SK-N-SH treated with all-trans-retinoic acid at 6 μM for 48 hours (cell line): ENCODE measurements around the gene AGTR2.

Experiments used
- ARNTL ChIP-seq: fragments of 450-650 bp; formaldehyde crosslinking; IDR thresholded peaks from 2 replicates; pipeline ENCODE4 v1.5.0; 2020; ENCODE audit warnings: low read depth, mild to moderate bottlenecking, moderate library complexity, borderline replicate concordance
- CSDC2 ChIP-seq: fragments of 250-450 bp; sonication (Bioruptor Pico); IDR thresholded peaks from 2 replicates; pipeline ENCODE4 v1.5.0; 2020; ENCODE audit warnings: mild to moderate bottlenecking, moderate library complexity
- ESRRG ChIP-seq: fragments of 250-450 bp; sonication (Bioruptor Pico); IDR thresholded peaks from 2 replicates; pipeline ENCODE4 v1.6.1; 2021; ENCODE audit warnings: mild to moderate bottlenecking
- GLIS3 ChIP-seq: fragments of 250-450 bp; sonication (Bioruptor Pico); IDR thresholded peaks from 2 replicates; pipeline ENCODE4 v1.5.0; 2020; ENCODE audit warnings: mild to moderate bottlenecking, moderate library complexity
- ISL1 ChIP-seq: fragments of 250-450 bp; sonication (Bioruptor Pico); IDR thresholded peaks from 2 replicates; pipeline ENCODE4 v2.1.2; 2022; ENCODE audit warnings: mild to moderate bottlenecking, moderate library complexity
- PATZ1 ChIP-seq: fragments of 250-450 bp; sonication (Bioruptor Pico); IDR thresholded peaks from 2 replicates; pipeline ENCODE4 v1.8.0; 2020; ENCODE audit warnings: mild to moderate bottlenecking, moderate library complexity, borderline replicate concordance
- TCF4 ChIP-seq: fragments of 250-450 bp; sonication (Bioruptor Pico); IDR thresholded peaks from 2 replicates; pipeline ENCODE4 v1.8.0; 2021; ENCODE audit warnings: mild to moderate bottlenecking, moderate library complexity, borderline replicate concordance
- TOX ChIP-seq: fragments of 250-450 bp; sonication (Bioruptor Pico); IDR thresholded peaks from 2 replicates; pipeline ENCODE4 v1.8.0; 2021; ENCODE audit warnings: mild to moderate bottlenecking, moderate library complexity, borderline replicate concordance
- ZFP3 ChIP-seq: fragments of 250-450 bp; sonication (Bioruptor Pico); IDR thresholded peaks from 2 replicates; pipeline ENCODE4 v1.5.0; 2020; ENCODE audit warnings: mild to moderate bottlenecking, moderate library complexity
- ZFP30 ChIP-seq: fragments of 450-650 bp; formaldehyde crosslinking; IDR thresholded peaks from 2 replicates; pipeline ENCODE4 v1.5.0; 2022; ENCODE audit warnings: mild to moderate bottlenecking, moderate library complexity
- ZNF565 ChIP-seq: fragments of 450-650 bp; formaldehyde crosslinking; conservative IDR thresholded peaks from 2 replicates; pipeline ENCODE4 v1.5.0; 2020; ENCODE audit warnings: low read depth, mild to moderate bottlenecking, moderate library complexity
- TF ChIP-seq, protein P1 (sequence below): fragments of 250-450 bp; sonication (Bioruptor Pico); IDR thresholded peaks from 2 replicates; pipeline ENCODE4 v1.5.1; 2020; ENCODE audit warnings: low read depth, mild to moderate bottlenecking, moderate library complexity

DNA sequence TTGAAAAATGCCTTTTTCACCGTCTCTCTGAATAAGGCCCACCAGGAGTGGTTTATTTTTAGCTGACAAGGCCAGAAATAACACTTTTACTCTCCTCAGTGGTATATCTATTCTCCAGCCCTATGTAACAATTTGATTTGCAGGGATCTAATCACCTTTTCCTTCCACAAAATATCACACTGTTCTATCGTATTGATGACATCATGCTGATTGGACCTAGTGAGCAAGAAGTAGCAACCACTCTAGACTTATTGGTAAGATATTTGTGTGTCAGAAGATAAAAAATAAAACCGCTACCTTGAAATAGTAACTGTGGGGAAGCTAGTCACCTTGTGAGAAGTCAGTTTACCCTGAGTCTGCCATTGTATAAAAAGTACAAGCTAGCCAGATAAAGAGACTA, 27.7 kb downstream of the AGTR2 start:
- TF ChIP-seq TOX: no peak
- no peak for TF ChIP-seq ESRRG
- TF ChIP-seq, protein P1, sequence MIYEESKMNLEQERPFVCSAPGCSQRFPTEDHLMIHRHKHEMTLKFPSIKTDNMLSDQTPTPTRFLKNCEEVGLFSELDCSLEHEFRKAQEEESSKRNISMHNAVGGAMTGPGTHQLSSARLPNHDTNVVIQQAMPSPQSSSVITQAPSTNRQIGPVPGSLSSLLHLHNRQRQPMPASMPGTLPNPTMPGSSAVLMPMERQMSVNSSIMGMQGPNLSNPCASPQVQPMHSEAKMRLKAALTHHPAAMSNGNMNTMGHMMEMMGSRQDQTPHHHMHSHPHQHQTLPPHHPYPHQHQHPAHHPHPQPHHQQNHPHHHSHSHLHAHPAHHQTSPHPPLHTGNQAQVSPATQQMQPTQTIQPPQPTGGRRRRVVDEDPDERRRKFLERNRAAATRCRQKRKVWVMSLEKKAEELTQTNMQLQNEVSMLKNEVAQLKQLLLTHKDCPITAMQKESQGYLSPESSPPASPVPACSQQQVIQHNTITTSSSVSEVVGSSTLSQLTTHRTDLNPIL (CRISPR knock-in tag): no peak
- no peak for TF ChIP-seq CSDC2
- TF ChIP-seq PATZ1 (CRISPR knock-in tag): no peak
- TF ChIP-seq ZFP3 (CRISPR knock-in tag): no peak
- TF ChIP-seq ZNF565 (CRISPR knock-in tag): no peak
- no peak for TF ChIP-seq ISL1 (CRISPR knock-in tag)
- TF ChIP-seq ZFP30 (CRISPR knock-in tag): no peak
- TF ChIP-seq TCF4 (CRISPR knock-in tag): no peak
- TF ChIP-seq GLIS3 (CRISPR knock-in tag): no peak
- TF ChIP-seq ARNTL (CRISPR knock-in tag): no peak
